Activated CD4-positive, alpha-beta T cell treated with anti-CD3 and anti-CD28 coated beads, Interleukin-2, amount 10 ng/mL, durations not matched to agents 24 days and 14 days (primary cell): ENCODE measurements around the gene RBM22. TPM values are rescaled to one million over a fixed set of nuclear protein-coding genes. Genes with fewer than 3 reads are reported as not detected.

Experiments used
- DNase-seq: peaks from one replicate; pipeline ENCODE4 v3.0.0; 2022
- H3K27ac Mint-ChIP-seq: one replicate; pipeline ENCODE4 v1.8.0; 2022; ENCODE audit warnings: mild to moderate bottlenecking, mixed read lengths
- H3K27me3 Mint-ChIP-seq: one replicate; pipeline ENCODE4 v1.8.0; 2022; ENCODE audit warnings: mixed read lengths
- H3K36me3 Mint-ChIP-seq: one replicate; pipeline ENCODE4 v1.8.0; 2022; ENCODE audit warnings: low read depth, mild to moderate bottlenecking, mixed read lengths
- H3K4me1 Mint-ChIP-seq: one replicate; pipeline ENCODE4 v1.8.0; 2021; ENCODE audit warnings: mixed read lengths
- H3K4me3 Mint-ChIP-seq: one replicate; pipeline ENCODE4 v1.8.0; 2022; ENCODE audit warnings: mild to moderate bottlenecking, moderate library complexity, mixed read lengths
- H3K9me3 Mint-ChIP-seq: one replicate; pipeline ENCODE4 v1.8.0; 2021; ENCODE audit warnings: mixed read lengths
- intact Hi-C: fragments of 100-400 bp; cut with micrococcal nuclease; formaldehyde crosslinking; loops from one replicate; pipeline ENCODE4 v1.15.1; 2023
- total RNA-seq: library from RNA; stranded (reverse); gene quantifications from 2 replicates; pipeline ENCODE4 v1.2.3, GENCODE V29; 2022

Gene RBM22
- total RNA-seq, 1 donor from 2014 or later, result 78.4 TPM

DNA sequence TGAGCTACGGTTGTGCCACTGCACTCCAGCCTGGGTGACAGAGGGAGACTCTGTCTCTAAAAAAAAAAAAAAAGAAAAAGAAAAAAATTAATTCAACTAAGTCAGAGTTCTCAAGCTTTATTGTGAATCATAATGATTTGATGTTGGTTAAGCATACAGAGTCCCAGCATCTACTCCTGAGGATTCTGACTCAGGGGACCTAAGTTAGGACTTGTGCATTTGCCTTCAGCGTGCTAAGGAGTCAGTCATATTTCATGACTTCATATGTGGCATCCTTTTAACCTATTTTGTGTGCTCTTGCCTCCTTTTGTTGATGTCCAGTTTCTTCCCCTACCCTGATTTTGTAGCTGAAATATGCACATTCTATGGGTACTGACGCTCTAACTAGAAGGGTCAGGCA lies 36.9 kb downstream of the RBM22 start:
- DNase-seq, result no peak
- Mint-ChIP-seq H3K27me3 (peaks cover 21% of the 10 kb centered on the region), H3K27ac (no peak overlapping the region), H3K36me3 (no peaks in the 10 kb centered on the region), H3K9me3 (no peaks in the 10 kb centered on the region), H3K4me3 (no peak overlapping the region), H3K4me1 (no peaks in the 10 kb centered on the region)
- intact Hi-C loops, result no loop called here

DNA sequence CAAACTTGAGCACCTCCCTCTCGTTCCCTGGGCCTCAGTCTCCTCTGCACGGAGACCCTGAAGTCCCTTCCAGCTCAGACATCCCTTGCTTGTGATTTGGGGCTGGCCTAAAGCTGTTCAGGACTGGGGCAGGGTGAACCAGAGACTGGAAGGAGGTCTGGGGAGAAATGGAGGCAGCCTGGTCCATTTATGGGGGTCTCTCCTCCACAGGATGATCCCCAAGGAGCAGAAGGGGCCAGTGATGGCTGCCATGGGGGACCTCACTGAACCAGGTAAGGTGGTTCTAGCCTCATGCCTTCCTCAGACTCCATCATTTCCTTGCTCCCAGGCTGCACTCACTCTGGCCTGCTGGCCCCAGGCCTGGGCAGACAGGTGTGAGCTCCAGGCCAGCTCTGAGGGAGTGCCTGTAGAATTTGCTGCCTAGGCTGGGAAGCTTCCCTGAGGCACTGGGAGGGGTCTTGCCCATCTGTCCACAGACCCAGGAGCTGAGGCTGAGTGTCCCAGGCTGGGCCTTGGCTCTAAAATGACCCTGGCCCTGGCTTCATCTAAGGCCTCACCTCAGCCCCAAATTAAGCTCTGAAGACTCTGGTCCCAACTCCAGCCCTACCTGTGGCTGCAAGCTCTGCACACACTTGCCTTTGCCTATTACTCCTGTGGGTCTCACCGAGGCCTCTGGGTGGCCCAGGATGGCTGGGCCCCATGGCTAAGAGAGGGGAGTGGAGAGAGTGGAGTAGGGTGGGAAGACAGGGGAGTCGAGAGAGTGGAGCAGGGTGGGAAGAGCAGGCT lies 37.9 kb downstream of the RBM22 start:
- Mint-ChIP-seq H3K36me3 (no peaks in the 10 kb centered on the region), H3K4me3 (no peak overlapping the region), H3K9me3 (no peaks in the 10 kb centered on the region), H3K27ac (no peak overlapping the region), H3K4me1 (no peaks in the 10 kb centered on the region), H3K27me3 (peaks cover 21% of the 10 kb centered on the region)
- intact Hi-C loops, result no loop called here
- no peak for DNase-seq

DNA sequence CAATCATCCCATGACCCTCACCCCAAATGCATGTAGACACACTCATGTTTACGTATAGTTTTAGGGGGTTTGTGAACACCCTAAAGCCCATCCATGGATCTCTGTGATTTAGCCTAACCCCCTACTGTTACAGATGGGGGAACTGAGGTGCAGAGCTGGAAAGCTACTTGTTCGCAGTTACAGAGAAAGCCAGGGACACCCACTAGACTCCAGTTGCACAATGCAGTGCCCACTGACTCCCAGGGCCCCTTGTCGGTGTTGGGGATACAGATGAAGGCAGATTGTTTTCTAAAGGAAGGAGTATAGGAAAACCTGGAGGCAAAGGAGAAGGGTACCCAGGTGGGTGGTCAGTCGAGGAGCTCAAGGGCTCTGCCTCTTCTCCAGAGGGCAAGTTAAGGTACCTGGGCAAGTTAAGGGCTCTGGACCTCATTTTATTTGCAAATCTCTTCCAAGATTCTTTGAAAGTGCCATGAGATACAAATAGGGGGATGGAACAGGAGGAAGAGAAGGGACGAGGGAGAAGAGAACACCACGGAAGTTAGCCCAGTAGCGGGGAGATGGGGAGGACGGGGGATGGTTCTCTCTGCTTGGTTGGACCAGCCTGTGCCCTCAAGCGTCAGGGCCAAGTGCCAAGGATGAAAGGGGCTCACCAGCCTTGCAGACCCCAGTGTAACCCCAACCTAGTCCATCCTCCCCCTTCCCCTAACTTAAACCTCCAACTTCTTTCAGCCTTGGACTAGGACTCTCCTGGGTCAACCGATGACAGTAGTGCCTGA lies 38.9 kb downstream of the RBM22 start:
- no peaks in the 10 kb centered on the region for H3K36me3 Mint-ChIP-seq
- no peaks in the 10 kb centered on the region for H3K9me3 Mint-ChIP-seq
- intact Hi-C loops, result no loop called here
- no peak overlapping the region for H3K27ac Mint-ChIP-seq
- no peak for DNase-seq
- H3K27me3 Mint-ChIP-seq, result peaks cover 29% of the 10 kb centered on the region
- H3K4me1 Mint-ChIP-seq, result peaks cover 6% of the 10 kb centered on the region
- no peak overlapping the region for H3K4me3 Mint-ChIP-seq

DNA sequence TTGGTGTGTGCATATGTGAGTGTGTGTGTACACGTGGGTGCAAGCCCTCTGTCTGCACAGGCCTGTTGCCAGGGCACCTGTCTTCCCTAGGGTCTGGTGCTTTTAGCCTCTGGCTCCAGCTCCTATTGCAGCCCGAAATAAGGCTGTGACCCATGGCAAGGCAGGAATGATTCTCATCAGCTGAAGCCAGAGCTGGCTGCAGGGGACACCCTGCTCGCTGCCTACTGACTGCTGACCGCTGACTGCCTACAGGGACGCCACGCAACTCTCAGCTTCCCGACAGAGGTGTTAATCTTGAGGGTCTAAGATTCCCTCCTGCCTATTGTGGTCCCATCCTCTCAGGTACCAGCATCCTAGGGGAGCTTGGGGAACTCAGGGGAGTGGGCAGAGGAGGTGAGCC lies 39.8 kb downstream of the RBM22 start, which contains the start of gene MYOZ3:
Gene MYOZ3 (plus strand): TSS at position 166 of the 400 bp plus-strand sequence. CDS start 1,691 bp downstream, outside the sequence.
- Mint-ChIP-seq H3K4me3 (no peak within 1 kb of the TSS), H3K27me3 (peaks cover 29% of the 10 kb centered on the region), H3K4me1 (peaks cover 8% of the 10 kb centered on the region), H3K27ac (no peak within 1 kb of the TSS), H3K9me3 (no peaks in the 10 kb centered on the region), H3K36me3 (no peaks in the 10 kb centered on the region)
- DNase-seq, result no peak
- intact Hi-C loops, result no loop called here

DNA sequence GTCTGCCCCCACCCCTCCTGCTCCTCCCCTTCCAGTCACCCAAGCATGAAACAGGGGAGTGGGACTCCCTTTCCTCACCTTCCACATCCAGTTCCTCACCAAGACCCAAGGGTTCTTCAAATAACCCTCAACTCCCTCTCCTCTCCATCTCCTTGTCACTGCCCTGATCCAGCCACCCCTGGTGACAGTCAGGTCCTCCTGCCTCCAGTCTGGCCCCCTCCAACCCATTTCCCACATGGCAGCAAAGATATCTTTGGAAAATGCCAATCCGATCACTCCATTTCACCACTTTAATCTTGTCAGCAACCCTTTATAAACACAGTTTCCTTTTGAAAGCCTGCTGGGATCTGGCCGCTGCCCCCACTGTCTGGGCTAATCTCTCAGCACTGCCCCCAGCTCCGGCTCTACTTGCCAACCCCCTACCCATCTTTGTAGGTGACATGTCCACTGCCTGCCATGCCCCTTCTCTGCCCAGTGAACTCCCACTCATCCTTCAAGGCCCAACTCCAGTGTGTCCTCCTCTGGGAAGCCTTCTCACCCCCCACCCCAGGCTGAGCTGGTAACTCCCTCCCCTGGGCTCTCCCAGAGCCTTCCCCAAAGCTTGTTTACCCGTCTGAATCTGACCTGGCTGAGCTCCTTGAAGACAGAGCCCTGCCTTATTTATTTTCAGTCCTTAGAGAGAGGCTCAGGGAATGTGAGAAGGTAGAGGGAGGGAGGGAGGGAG lies 40.6 kb downstream of the RBM22 start:
- H3K4me1 Mint-ChIP-seq, result peaks cover 10% of the 10 kb centered on the region
- intact Hi-C loops, result no loop called here
- H3K9me3 Mint-ChIP-seq, result no peaks in the 10 kb centered on the region
- no peak overlapping the region for H3K27ac Mint-ChIP-seq
- H3K36me3 Mint-ChIP-seq, result no peaks in the 10 kb centered on the region
- no peak overlapping the region for H3K4me3 Mint-ChIP-seq
- DNase-seq, result no peak
- peaks cover 30% of the 10 kb centered on the region for H3K27me3 Mint-ChIP-seq

DNA sequence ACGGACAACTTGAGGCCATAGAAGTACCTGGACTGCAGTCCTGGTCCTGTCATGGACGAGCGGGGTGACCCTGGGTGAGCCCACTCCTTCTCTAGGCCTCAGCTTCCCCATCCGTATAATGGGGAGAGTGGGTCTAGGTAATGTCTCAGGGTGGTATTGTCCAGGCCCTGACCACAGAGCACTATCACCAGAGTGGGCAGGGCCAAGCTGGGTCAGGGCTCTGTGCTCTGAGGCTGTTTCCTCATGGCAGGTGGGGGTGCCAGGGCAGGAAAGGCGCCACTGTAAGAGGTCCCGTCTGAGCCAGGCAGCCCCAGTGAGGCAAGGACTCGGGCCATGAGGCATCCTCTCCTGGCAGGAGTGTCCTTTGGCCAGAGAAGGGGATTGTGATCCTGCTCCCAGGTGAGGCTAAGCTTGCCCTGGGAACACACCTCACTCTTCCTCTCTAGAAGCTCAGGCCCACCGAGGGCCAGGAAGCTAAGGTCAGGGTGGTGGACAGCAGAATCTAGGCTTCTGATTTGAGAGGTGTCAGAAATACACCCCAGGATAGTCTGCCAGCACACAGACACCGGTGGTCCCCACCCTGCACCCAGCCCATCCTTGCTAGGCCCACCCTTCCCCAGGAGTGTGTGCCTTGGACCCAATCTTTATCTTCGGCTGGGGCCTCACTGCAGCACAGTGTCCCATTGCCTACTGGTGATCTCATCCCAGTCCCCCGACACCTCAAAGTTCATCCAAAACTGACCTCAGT lies 41.3 kb downstream of the RBM22 start:
- H3K9me3 Mint-ChIP-seq, result no peaks in the 10 kb centered on the region
- no peaks in the 10 kb centered on the region for H3K36me3 Mint-ChIP-seq
- peaks cover 30% of the 10 kb centered on the region for H3K27me3 Mint-ChIP-seq
- DNase-seq, result no peak
- intact Hi-C loops, result loop anchor here (5.0 kb wide), 2 partner anchors 188 to 202 kb away; partner anchors contain the start of gene IRGM
- peaks cover 10% of the 10 kb centered on the region for H3K4me1 Mint-ChIP-seq
- H3K4me3 Mint-ChIP-seq, result no peak overlapping the region
- no peak overlapping the region for H3K27ac Mint-ChIP-seq

DNA sequence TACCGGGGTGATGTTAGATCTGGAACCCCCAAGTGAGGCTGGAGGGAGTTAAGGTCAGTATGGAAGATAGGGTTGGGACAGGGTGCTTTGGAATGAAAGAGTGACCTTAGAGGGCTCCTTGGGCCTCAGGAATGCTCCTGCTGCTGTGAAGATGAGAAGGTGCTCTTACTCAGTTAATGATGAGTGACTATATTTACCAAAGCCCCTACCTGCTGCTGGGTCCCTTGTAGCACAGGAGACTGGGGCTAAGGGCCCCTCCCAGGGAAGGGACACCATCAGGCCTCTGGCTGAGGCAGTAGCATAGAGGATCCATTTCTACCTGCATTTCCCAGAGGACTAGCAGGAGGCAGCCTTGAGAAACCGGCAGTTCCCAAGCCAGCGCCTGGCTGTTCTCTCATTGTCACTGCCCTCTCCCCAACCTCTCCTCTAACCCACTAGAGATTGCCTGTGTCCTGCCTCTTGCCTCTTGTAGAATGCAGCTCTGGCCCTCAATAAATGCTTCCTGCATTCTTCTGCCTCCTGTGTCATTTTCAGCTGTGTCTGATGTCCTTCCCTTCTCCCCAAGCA lies 42.1 kb downstream of the RBM22 start:
- no peaks in the 10 kb centered on the region for H3K9me3 Mint-ChIP-seq
- no peaks in the 10 kb centered on the region for H3K36me3 Mint-ChIP-seq
- intact Hi-C loops, result loop anchor here (5.0 kb wide), 2 partner anchors 189 to 201 kb away; partner anchors contain the start of gene IRGM
- H3K4me1 Mint-ChIP-seq, result peaks cover 10% of the 10 kb centered on the region
- no peak overlapping the region for H3K27ac Mint-ChIP-seq
- H3K4me3 Mint-ChIP-seq, result no peak overlapping the region
- H3K27me3 Mint-ChIP-seq, result peaks cover 32% of the 10 kb centered on the region
- no peak for DNase-seq

DNA sequence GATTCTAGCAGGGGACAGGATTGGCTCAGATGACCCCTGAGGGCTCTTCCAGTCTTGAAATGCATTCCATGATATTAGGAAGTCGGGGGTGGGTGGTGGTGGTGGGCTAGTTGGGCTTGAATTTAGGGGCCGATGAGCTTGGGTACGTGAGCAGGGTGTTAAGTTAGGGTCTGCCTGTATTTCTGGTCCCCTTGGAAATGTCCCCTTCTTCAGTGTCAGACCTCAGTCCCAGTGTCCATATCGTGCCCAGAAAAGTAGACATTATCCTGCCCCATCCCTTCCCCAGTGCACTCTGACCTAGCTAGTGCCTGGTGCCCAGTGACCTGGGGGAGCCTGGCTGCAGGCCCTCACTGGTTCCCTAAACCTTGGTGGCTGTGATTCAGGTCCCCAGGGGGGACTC lies 42.7 kb downstream of the RBM22 start:
- Mint-ChIP-seq H3K4me3 (no peak overlapping the region), H3K27me3 (peaks cover 30% of the 10 kb centered on the region), H3K9me3 (no peaks in the 10 kb centered on the region), H3K36me3 (no peaks in the 10 kb centered on the region), H3K4me1 (peaks cover 10% of the 10 kb centered on the region), H3K27ac (no peak overlapping the region)
- intact Hi-C loops, result loop anchor here (5.0 kb wide), 2 partner anchors 189 to 201 kb away; partner anchors contain the start of gene IRGM
- no peak for DNase-seq

DNA sequence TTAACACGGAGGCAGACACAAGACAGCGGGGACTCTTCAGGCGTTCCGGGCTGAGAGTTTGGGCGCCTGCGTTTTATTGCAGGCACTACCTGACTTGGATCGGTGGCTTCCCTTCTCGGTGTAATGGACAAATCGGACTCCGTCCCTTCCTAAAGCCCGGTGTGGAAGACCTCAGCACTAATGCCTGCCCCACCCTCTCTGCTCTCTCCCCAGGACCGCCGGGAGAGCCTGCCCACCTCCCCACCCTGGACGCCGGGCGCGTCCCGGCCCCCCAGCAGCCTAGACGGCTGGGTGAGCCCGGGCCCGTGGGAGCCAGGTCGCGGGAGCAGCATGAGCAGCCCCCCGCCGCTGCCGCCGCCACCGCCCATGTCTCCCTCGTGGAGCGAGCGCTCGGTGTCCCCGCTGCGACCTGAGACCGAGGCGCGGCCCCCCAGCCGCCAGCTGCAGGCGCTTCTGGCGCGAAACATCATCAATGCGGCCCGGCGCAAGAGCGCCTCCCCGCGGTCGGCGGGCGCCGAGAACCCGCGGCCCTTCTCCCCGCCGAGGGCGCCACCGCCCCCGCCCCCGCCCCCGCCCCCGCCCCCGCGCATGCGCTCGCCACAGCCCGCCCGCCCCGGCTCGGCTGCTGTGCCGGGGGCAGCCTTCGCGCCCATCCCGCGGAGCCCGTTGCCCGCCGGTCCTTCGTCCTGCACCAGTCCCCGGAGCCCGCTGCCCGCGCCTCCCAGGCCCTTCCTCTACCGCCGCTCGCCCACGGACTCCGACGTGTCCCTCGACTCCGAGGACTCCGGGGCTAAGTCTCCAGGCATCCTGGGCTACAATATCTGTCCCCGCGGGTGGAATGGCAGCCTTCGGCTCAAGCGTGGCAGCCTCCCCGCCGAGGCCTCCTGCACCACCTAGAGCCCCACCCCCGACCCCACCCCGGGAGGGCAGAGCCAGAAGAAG lies 44.4 kb downstream of the RBM22 start:
- peak; percentile 95 for DNase-seq
- Mint-ChIP-seq H3K9me3 (no peaks in the 10 kb centered on the region), H3K27me3 (peaks cover 24% of the 10 kb centered on the region), H3K4me3 (peak overlapping the region; percentile 80), H3K36me3 (no peaks in the 10 kb centered on the region), H3K27ac (peak overlapping the region; percentile 68), H3K4me1 (peaks cover 10% of the 10 kb centered on the region)
- intact Hi-C loops, result loop anchor here (1.0 to 5.0 kb wide), 3 partner anchors 95 to 199 kb away; partner anchors contain the start of gene IRGM

DNA sequence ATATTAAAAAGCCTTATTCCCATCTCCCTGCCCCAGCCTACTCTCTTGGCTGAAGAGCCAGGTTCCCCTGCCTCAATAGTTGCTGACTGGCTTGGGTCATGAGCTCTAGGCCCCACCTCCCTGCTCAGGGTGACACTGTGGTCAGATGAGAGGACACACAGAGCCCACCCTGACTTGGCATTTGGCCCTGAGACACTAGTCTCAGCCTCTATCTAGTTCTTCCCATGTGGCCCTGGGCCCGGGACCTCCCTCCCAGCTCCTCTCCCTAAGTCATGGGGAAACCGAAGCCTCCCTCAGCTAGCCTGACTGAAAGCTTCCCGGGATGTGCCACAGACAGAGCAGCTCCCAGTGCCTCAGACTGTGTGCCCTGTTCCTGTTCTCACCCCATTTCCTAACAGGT lies 45.6 kb downstream of the RBM22 start:
- Mint-ChIP-seq H3K36me3 (no peaks in the 10 kb centered on the region), H3K27me3 (peaks cover 21% of the 10 kb centered on the region), H3K4me3 (no peak overlapping the region), H3K9me3 (no peaks in the 10 kb centered on the region), H3K27ac (no peak overlapping the region), H3K4me1 (peaks cover 10% of the 10 kb centered on the region)
- DNase-seq, result no peak
- intact Hi-C loops, result loop anchor here (5.0 kb wide), 2 partner anchors 192 to 198 kb away; partner anchors contain the start of gene IRGM

DNA sequence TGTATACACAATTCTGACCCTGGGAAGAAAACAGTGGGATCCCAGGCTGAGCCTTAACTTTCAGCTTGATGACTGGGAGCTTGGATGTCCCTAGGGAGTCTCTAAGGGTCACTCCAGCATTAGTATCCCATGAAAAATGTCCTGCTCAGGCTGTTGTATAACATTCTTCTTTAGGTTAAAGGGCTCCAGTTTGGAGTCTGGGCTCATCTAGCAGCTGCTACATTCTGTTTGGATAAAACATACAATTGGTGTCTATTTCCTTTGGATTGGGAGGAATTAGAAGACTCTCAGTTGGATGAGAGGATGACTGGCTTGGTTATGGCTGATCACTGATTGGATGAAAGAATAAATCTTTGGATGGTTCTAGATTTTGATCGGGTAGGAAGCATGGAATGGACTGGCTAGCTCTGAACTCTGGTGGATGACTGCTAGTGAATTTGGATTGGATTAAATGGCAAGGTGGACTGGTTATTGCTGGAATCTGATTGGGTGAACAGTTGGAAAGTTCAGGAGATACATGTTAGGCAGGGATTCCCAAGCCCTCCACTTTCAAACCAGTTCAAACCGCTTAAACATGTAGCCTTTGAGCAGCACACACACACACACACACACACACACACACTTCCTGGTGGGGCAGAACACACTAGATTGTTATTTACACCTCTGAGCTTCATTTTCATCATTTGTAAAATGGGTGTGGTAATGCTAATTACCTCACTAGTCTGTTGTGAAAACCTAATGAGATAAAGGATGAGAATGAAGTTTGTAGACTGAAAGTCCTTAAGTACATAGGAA lies 46.9 kb downstream of the RBM22 start:
- Mint-ChIP-seq H3K36me3 (no peaks in the 10 kb centered on the region), H3K27ac (no peak overlapping the region), H3K9me3 (no peaks in the 10 kb centered on the region), H3K27me3 (peaks cover 18% of the 10 kb centered on the region), H3K4me1 (peaks cover 10% of the 10 kb centered on the region), H3K4me3 (no peak overlapping the region)
- no peak for DNase-seq
- intact Hi-C loops, result no loop called here
